Stomach (tissue), 9 donors: ENCODE measurements around the gene COBL. TPM values are rescaled to one million over a fixed set of nuclear protein-coding genes. Genes with fewer than 3 reads are reported as not detected.

ENCODE experiments used
- DNase-seq, 2 donors: peaks; one replicate each; pipeline versions ENCODE4 v3.0.0 to v3.0.0-alpha.2; 2013 to 2019
- H3K27ac ChIP-seq, 5 donors: fragments of 200-600 bp in 4 of 5; sonication (generic) in 4 of 5; one replicate each; pipeline ENCODE4 v1.5.1; 2013 to 2019; ENCODE audit warnings: mild to moderate bottlenecking in 1 of 5, moderate library complexity in 1 of 5
- H3K27me3 ChIP-seq, 3 donors: fragments of 200-600 bp; sonication (generic); one replicate each; pipeline ENCODE4 v1.5.1; 2017 to 2019; ENCODE audit warnings: mixed run types in 1 of 3
- H3K36me3 ChIP-seq, 4 donors: fragments of 200-600 bp; sonication (generic); 1 replicate in 3 of 4; 2 replicates in 1 of 4; pipeline ENCODE4 v1.5.1; 2016 to 2019
- H3K4me1 ChIP-seq, 4 donors: fragments of 200-600 bp; sonication (generic); one replicate each; pipeline ENCODE4 v1.5.1; 2016 to 2019
- H3K4me3 ChIP-seq, 4 donors: fragments of 200-600 bp; sonication (generic) in 3 of 4; one replicate each; pipeline ENCODE4 v1.5.1; 2016 to 2019; ENCODE audit warnings: mild to moderate bottlenecking in 1 of 4
- H3K9me3 ChIP-seq, 4 donors: fragments of 200-600 bp; sonication (generic); one replicate each; pipeline ENCODE4 v1.5.1; 2016 to 2019
- EP300 ChIP-seq: sonication (generic); formaldehyde crosslinking; IDR thresholded peaks from one replicate; pipeline ENCODE4 v1.6.1; 2017; ENCODE audit warnings: antibody characterized with exemption
- POLR2A ChIP-seq, 4 donors: fragments of 450-650 bp; IDR thresholded peaks; one replicate each; pipeline ENCODE4 v1.6.1; 2016; ENCODE audit warnings: antibody characterized with exemption in 4 of 4, control low read depth in 2 of 4, mild to moderate bottlenecking in 1 of 4, moderate library complexity in 1 of 4
- POLR2AphosphoS5 ChIP-seq, 3 donors: sonication (generic); formaldehyde crosslinking; IDR thresholded peaks; one replicate each; pipeline ENCODE4 v1.6.1; 2016; ENCODE audit warnings: antibody characterized with exemption in 3 of 3
- WGBS, 5 donors: extraction: QIAGEN DNeasy Blood & Tissue Kit in 3 of 5; methylation state at CpG; one replicate each; pipeline versions ENCODE4 v1.1.5 to v1.1.7; 2013 to 2018; 5-methylcytosine and 5-hydroxymethylcytosine counted together
- intact Hi-C: fragments of 100-400 bp; cut with DNase I; formaldehyde crosslinking; loops from one replicate; pipeline ENCODE4 v1.15.1; 2023; ENCODE audit warnings: low total_unique reads
- polyA plus RNA-seq, 3 donors: library from polyadenylated mRNA; stranded (reverse); fragments of 200-250 nt; gene quantifications; one replicate each; pipeline ENCODE4 v1.2.3, GENCODE V29; 2013
- total RNA-seq, 5 donors: library from RNA; depleted of rRNA; stranded (reverse); fragments of >200 nt; gene quantifications; one replicate each; pipeline versions ENCODE4 v1.1.0 to v1.2.3, GENCODE V29; 2014 to 2016
- TF ChIP-seq, protein P1 (sequence below), 7 experiments: fragments of 450-650 bp in 4 of 7; fragments of 200-600 bp in 3 of 7; sonication (generic) in 3 of 7; IDR thresholded peaks; one replicate each; pipeline ENCODE4 v1.5.1; 2016 to 2019; ENCODE audit warnings: antibody characterized with exemption in 7 of 7, control low read depth in 2 of 7, mild to moderate bottlenecking in 1 of 7
- donor health status: healthy with polysubstance abuse.
- donor health status: Bipolar disorder and iron deficiency.
- donor health status: healthy.

The COBL gene
- total and polyA plus RNA-seq, 8 donors = 4.9 to 79.9 (median 16.0) TPM

DNA sequence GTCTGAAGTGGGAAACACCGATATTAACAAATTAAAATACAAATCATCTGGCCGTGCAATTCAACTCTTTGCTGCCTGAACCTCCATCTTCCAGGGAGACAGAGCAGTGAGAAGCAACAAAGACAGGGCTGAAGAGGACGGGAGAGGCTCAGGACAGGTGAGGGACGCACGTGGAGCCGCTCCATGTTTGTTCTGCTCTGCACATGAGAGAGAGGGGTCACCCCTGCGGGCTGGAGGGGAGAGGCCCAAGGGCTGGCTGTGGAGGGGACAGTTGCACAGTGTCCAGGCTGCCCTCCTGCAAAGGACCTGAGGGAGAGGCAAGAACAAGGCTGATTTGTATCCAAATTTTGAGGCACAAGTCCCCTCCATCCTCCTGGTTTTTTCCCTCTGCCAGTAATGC is 41.7 kb downstream of the COBL start:
- Histone ChIP-seq H3K4me1 (peaks cover 5 to 37% (median 10%) of the 10 kb centered on the region in 4 donors), H3K27ac (no peak overlapping the region), H3K4me3 (no peak overlapping the region), H3K9me3 (no peaks in the 10 kb centered on the region), H3K27me3 (no peaks in the 10 kb centered on the region), H3K36me3 (no peaks in the 10 kb centered on the region)
- intact Hi-C loops = no loop called here
- 67 to 85% (median 75%) methylated on average over 7 of the region's 7 CpGs for WGBS, 5 donors
- TF ChIP-seq POLR2AphosphoS5 (IDR thresholded peaks at IDR 0.05) (no peak), EP300 (no peak), POLR2A (IDR thresholded peaks at IDR 0.05) (no peak)
- TF ChIP-seq, protein P1, sequence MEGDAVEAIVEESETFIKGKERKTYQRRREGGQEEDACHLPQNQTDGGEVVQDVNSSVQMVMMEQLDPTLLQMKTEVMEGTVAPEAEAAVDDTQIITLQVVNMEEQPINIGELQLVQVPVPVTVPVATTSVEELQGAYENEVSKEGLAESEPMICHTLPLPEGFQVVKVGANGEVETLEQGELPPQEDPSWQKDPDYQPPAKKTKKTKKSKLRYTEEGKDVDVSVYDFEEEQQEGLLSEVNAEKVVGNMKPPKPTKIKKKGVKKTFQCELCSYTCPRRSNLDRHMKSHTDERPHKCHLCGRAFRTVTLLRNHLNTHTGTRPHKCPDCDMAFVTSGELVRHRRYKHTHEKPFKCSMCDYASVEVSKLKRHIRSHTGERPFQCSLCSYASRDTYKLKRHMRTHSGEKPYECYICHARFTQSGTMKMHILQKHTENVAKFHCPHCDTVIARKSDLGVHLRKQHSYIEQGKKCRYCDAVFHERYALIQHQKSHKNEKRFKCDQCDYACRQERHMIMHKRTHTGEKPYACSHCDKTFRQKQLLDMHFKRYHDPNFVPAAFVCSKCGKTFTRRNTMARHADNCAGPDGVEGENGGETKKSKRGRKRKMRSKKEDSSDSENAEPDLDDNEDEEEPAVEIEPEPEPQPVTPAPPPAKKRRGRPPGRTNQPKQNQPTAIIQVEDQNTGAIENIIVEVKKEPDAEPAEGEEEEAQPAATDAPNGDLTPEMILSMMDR (IDR thresholded peaks at IDR 0.05) = no peak
- peak in 1 of 2 donors; percentile 13 for DNase-seq

DNA sequence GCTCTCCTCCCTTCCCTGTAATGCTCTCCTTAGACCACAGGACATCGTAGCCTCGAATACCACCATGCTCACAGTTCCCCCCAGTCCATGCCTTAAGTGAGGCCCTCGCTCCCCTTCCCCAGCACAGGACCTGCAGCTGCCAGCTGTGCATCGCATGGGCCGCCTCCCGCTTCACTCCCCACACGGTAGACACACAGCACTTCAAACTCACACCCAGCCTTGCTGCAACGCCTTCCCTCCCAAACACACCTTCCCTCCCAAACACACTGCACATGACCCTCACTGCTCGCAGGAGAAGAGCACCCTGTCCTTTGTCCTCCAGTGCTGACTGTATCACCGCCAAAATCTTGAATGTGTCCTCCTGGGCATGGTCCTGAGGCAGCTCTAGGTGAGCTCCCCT is 42.6 kb downstream of the COBL start:
- no peaks in the 10 kb centered on the region for H3K36me3 ChIP-seq
- no peaks in the 10 kb centered on the region for H3K27me3 ChIP-seq
- no peaks in the 10 kb centered on the region for H3K9me3 ChIP-seq
- H3K27ac ChIP-seq = no peak overlapping the region
- H3K4me3 ChIP-seq = no peak overlapping the region
- DNase-seq = no peak
- H3K4me1 ChIP-seq = peaks cover 4 to 28% (median 10%) of the 10 kb centered on the region in 4 donors
- TF ChIP-seq POLR2AphosphoS5 (IDR thresholded peaks at IDR 0.05) (no peak), EP300 (no peak), POLR2A (IDR thresholded peaks at IDR 0.05) (no peak)
- TF ChIP-seq, protein P1 (IDR thresholded peaks at IDR 0.05) = no peak
- intact Hi-C loops = no loop called here
- 86 to 89% (median 88%) methylated on average over 10 of the region's 10 CpGs for WGBS, 5 donors

DNA sequence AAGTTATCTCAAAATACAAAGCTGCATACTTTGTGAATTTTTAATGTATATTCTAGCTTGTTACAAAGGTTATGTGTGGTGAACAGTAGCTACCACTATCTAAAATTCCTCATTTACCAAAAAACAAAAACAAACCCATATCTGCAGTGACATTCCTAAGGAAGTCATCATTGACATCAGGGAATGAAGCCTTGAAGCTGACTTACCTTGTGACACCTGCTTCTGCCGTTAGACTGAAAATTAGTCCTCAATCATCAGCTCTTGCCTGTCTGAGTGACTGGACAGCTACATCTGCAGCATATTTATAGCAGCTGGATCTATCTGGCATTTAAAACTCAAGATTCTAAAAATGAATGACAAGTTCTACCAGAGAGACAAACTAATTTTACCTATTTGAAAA is 43.2 kb downstream of the COBL start:
- TF ChIP-seq POLR2AphosphoS5 (IDR thresholded peaks at IDR 0.05) (no peak), EP300 (no peak), POLR2A (IDR thresholded peaks at IDR 0.05) (no peak)
- TF ChIP-seq, protein P1 (IDR thresholded peaks at IDR 0.05) = no peak
- WGBS, 5 donors = 88 to 97% (median 90%) methylated on average over 1 of the region's 1 CpG
- Histone ChIP-seq H3K27ac (no peak overlapping the region), H3K4me3 (no peak overlapping the region), H3K27me3 (no peaks in the 10 kb centered on the region), H3K9me3 (no peaks in the 10 kb centered on the region), H3K4me1 (peaks cover 4 to 22% (median 10%) of the 10 kb centered on the region in 4 donors), H3K36me3 (no peaks in the 10 kb centered on the region)
- no peak for DNase-seq
- intact Hi-C loops = no loop called here

DNA sequence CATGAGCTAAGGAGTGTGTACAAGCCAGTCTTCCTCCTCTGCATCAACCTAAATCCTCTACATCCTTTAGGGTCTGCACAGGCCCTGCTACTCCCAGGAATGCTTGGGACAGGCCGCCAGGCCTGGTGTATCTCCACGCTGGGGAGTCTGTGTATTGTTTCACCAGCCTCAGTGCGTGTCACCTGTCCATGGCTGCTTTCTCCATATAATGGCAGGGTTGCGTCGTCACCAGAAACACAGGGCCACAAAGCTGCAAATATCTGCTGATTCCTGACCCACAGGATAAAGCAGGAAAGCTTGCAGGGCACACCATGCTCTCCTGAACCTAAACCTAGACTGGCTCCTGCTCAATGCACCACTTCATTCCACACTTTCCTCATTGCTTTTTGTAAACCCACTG is 45.6 kb downstream of the COBL start:
- Histone ChIP-seq H3K4me1 (peaks cover 0 to 9% (median 4%) of the 10 kb centered on the region in 4 donors), H3K36me3 (no peaks in the 10 kb centered on the region), H3K27me3 (no peaks in the 10 kb centered on the region), H3K27ac (no peak overlapping the region), H3K4me3 (no peak overlapping the region), H3K9me3 (no peaks in the 10 kb centered on the region)
- 75 to 95% (median 92%) methylated on average over 5 of the region's 5 CpGs for WGBS, 5 donors
- TF ChIP-seq, protein P1 (IDR thresholded peaks at IDR 0.05) = no peak
- TF ChIP-seq EP300 (no peak), POLR2AphosphoS5 (IDR thresholded peaks at IDR 0.05) (no peak)
- intact Hi-C loops = no loop called here
- DNase-seq = no peak
